Skeletal muscle tissue (tissue), 4 donors: ENCODE results near the gene SIPA1L3. TPM values are rescaled to one million over a fixed set of nuclear protein-coding genes. Genes with fewer than 3 reads are reported as not detected.

Experiments used
- H3K27ac ChIP-seq: one replicate; pipeline ENCODE4 v1.7.0; 2013; ENCODE audit warnings: mild to moderate bottlenecking, low read depth, low read length, inconsistent platforms
- H3K27me3 ChIP-seq, 3 donors: one replicate each; pipeline ENCODE4 v1.7.0; 2013; ENCODE audit warnings: low read length in 3 of 3; ENCODE audit not compliant: control insufficient read depth in 3 of 3, insufficient read depth in 3 of 3
- H3K36me3 ChIP-seq, 3 donors: one replicate each; pipeline ENCODE4 v1.7.0; 2013; ENCODE audit warnings: low read length in 3 of 3; ENCODE audit not compliant: control insufficient read depth in 3 of 3, insufficient read depth in 3 of 3
- H3K4me1 ChIP-seq, 3 donors: one replicate each; pipeline ENCODE4 v1.7.0; 2013; ENCODE audit warnings: low read length in 3 of 3, mild to moderate bottlenecking in 3 of 3; ENCODE audit not compliant: control insufficient read depth in 3 of 3, insufficient read depth in 3 of 3
- H3K4me3 ChIP-seq, 3 donors: one replicate each; pipeline ENCODE4 v1.7.0; 2013; ENCODE audit warnings: low read length in 3 of 3
- H3K9ac ChIP-seq, 3 donors: one replicate each; pipeline ENCODE4 v1.7.0; 2013; ENCODE audit warnings: low read length in 3 of 3, mild to moderate bottlenecking in 3 of 3, moderate library complexity in 2 of 3, low read depth in 1 of 3
- H3K9me3 ChIP-seq, 3 donors: one replicate each; pipeline ENCODE4 v1.7.0; 2013; ENCODE audit warnings: low read length in 3 of 3; ENCODE audit not compliant: control insufficient read depth in 3 of 3
- total RNA-seq: library from RNA; depleted of rRNA; stranded (reverse); fragments of >200 nt; gene quantifications from one replicate; pipeline ENCODE4 v1.2.3, GENCODE V29; 2014
- donor health status: Osteomylitis.

SIPA1L3 gene
- total RNA-seq, 1 donor from 2014 or later: 3.7 TPM

DNA sequence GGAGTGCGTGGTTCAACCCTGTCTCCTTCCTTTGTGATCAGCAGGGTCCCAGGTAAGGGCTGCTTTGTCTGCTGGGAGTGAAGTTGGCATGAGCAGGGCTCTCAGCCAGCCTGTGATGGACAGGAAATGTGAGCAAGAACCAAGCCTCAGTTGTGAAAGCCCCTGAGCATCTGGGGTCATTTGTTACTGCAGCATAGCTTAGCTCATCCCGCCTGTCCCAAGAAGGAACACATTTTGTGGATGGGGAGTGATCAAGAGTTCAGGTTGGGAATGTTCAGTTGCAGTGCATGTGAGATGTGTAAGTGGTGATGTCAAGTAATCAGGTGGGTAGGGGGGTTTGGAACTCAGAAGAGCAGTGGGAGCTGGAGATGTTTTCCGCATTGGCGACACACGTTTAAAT, 164.6 kb downstream of the SIPA1L3 start:
- H3K4me1 ChIP-seq: no peaks in the 10 kb centered on the region
- no peaks in the 10 kb centered on the region for H3K36me3 ChIP-seq
- no peak overlapping the region for H3K27ac ChIP-seq
- no peaks in the 10 kb centered on the region for H3K9me3 ChIP-seq
- H3K4me3 ChIP-seq: no peak overlapping the region
- no peaks in the 10 kb centered on the region for H3K27me3 ChIP-seq
- H3K9ac ChIP-seq: no peak overlapping the region

- H3K9ac ChIP-seq: no peak overlapping the region
- H3K9me3 ChIP-seq: no peaks in the 10 kb centered on the region
- H3K36me3 ChIP-seq: no peaks in the 10 kb centered on the region
- no peaks in the 10 kb centered on the region for H3K27me3 ChIP-seq
- no peak overlapping the region for H3K4me3 ChIP-seq
- no peaks in the 10 kb centered on the region for H3K4me1 ChIP-seq
- no peak overlapping the region for H3K27ac ChIP-seq
Measured at GRCh38 chr19:38072776-38073750, 166.1 kb downstream of the SIPA1L3 start.

GRCh38 chr19:38073841-38074685, 167.1 kb downstream of the SIPA1L3 start:
- Histone ChIP-seq H3K4me1 (no peaks in the 10 kb centered on the region), H3K9ac (no peak overlapping the region), H3K27me3 (no peaks in the 10 kb centered on the region), H3K36me3 (no peaks in the 10 kb centered on the region), H3K9me3 (no peaks in the 10 kb centered on the region), H3K4me3 (no peak overlapping the region), H3K27ac (no peak overlapping the region)

DNA sequence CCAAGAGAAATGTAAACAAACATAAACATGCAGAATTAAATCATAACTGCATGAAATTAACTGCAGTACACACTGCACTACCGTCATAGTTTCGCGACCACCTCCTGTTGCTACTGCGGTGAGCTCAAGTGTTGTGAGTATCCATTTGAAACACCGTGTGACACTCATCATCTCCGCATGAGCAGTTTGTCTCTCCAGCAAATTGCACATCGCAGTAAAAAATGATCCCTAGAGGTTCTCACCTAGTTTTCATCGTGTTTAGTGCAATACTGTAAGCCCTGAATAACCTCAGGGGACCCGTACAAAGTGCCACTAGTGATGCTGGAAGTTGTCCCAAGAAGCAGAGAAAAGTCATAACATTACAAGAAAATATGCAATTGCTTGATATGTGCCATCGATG, 169.3 kb downstream of the SIPA1L3 start:
- no peaks in the 10 kb centered on the region for H3K4me1 ChIP-seq
- no peaks in the 10 kb centered on the region for H3K9me3 ChIP-seq
- H3K36me3 ChIP-seq: peaks cover 0 to 3% (median 0%) of the 10 kb centered on the region in 3 donors
- no peak overlapping the region for H3K4me3 ChIP-seq
- H3K9ac ChIP-seq: no peak overlapping the region
- no peak overlapping the region for H3K27ac ChIP-seq
- no peaks in the 10 kb centered on the region for H3K27me3 ChIP-seq

DNA sequence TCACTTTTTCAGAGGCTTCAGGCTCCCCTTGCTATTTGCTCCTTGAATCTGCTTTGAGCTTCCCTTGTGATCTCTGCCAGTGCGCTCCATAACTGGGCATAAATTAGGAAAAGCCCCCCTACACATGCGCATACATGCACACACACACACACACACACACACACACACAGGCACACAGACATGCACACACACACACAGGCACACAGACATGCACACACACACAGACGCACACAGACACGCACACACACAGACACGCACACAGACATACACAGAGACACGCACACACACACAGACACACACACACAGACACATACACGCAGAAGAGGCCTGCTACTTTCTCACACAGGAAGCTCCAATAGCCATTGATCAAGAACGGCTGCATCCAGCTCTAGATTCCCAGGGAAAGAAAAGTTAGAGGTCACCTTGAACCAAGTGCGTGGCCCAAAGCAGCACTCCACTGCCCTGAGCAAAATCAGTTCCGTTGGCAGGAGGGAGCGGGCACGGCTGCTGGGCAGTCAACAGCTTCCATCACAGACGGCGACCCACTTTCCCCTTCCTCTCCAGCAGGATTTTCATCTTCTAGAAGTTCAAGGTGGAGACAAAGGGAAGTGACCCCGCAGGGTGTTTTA, 171.4 kb downstream of the SIPA1L3 start:
- Histone ChIP-seq H3K9me3 (no peaks in the 10 kb centered on the region), H3K27ac (no peak overlapping the region), H3K9ac (no peak overlapping the region), H3K4me3 (no peak overlapping the region), H3K36me3 (peaks cover 0 to 10% (median 8%) of the 10 kb centered on the region in 3 donors), H3K27me3 (no peaks in the 10 kb centered on the region), H3K4me1 (no peaks in the 10 kb centered on the region)

DNA sequence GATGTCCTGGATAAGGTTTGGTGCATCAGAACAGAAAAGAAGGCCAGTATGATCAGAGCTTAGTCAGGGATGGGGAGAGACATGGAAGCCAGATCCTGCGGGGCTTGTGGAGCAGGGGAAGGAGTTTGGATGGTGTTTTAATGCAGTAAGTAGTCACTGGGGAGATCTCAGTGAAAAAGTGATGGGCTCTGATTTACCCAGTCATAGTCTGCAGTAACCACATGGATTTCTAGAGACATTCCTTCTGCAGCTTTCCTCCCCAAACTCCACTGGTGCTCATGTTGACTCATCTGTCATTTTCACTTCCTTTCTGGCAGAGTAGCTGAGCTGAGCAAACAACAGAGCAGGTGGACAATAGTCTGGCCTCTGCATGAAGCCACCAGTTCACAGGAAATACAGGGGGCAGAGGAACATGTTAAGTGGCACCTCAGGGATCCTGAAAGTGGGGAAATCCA, 172.9 kb downstream of the SIPA1L3 start:
- Histone ChIP-seq H3K9ac (no peak overlapping the region), H3K9me3 (no peaks in the 10 kb centered on the region), H3K4me1 (no peaks in the 10 kb centered on the region), H3K27ac (no peak overlapping the region), H3K36me3 (peaks cover 0 to 10% (median 8%) of the 10 kb centered on the region in 3 donors), H3K27me3 (no peaks in the 10 kb centered on the region), H3K4me3 (no peak overlapping the region)

DNA sequence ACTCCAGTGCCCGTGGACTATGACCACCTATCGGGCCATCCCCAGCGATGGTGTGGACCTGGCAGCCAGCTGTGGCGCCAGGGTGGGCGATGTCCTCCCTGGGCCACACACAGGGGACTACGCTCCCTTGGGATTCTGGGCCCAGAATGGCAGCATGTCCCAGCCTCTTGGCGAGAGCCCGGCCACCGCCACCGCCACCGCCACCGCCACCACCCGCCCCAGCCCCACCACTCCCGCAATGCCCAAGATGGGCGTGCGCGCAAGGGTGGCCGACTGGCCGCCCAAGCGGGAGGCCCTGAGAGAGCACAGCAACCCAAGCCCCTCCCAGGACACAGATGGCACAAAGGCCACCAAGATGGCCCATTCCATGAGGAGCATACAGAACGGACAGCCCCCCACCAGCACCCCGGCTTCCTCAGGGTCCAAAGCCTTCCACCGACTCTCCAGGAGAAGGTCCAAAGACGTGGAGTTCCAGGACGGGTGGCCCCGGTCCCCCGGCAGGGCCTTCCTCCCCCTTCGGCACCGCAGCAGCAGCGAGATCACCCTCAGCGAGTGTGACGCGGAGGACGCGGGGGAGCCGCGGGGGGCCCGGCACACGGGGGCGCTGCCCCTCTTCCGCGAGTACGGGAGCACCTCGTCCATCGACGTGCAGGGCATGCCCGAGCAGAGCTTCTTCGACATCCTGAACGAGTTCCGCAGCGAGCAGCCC, 174.7 kb downstream of the SIPA1L3 start:
- H3K9ac ChIP-seq: no peak overlapping the region
- no peaks in the 10 kb centered on the region for H3K9me3 ChIP-seq
- H3K36me3 ChIP-seq: peaks cover 0 to 10% (median 8%) of the 10 kb centered on the region in 3 donors
- no peaks in the 10 kb centered on the region for H3K27me3 ChIP-seq
- H3K4me3 ChIP-seq: no peak overlapping the region
- no peak overlapping the region for H3K27ac ChIP-seq
- no peaks in the 10 kb centered on the region for H3K4me1 ChIP-seq

GRCh38 chr19:38082256-38083118, 175.5 kb downstream of the SIPA1L3 start:
- Histone ChIP-seq H3K4me1 (no peaks in the 10 kb centered on the region), H3K36me3 (peaks cover 0 to 10% (median 8%) of the 10 kb centered on the region in 3 donors), H3K4me3 (no peak overlapping the region), H3K27me3 (no peaks in the 10 kb centered on the region), H3K27ac (no peak overlapping the region), H3K9me3 (no peaks in the 10 kb centered on the region), H3K9ac (no peak overlapping the region)
